OCI-LY7 (cell line): ENCODE results near the gene FOXA1.

ENCODE experiments used
- CTCF ChIP-seq: fragments of 200-600 bp; sonication (generic); conservative IDR thresholded peaks from 2 replicates; pipeline ENCODE4 v1.5.1; 2014; ENCODE audit warnings: mild to moderate bottlenecking, antibody characterized with exemption, low read length, moderate library complexity, mixed read lengths
- EZH2phosphoT487 ChIP-seq: fragments of 200-600 bp; sonication (generic); IDR thresholded peaks from 2 replicates; pipeline ENCODE4 v1.6.1; 2018; ENCODE audit warnings: low read depth, borderline replicate concordance, mild to moderate bottlenecking, mixed run types, antibody characterized with exemption, low read length, moderate library complexity, mixed read lengths

- TF ChIP-seq CTCF, result no peak
- TF ChIP-seq EZH2phosphoT487, result no peak
Measured at GRCh38 chr14:37623426-37623951, 28.4 kb upstream of the FOXA1 start.
